Ramos (cell line): ENCODE results near the gene FAM3B.
"Not testable (repeated sequence)": the region's sequence is repeated elsewhere in the genome, so short reads cannot be mapped to it uniquely, and the experiment has no call there.

Source experiments
- in situ Hi-C: fragments of 300-500 bp; cut with MboI; formaldehyde crosslinking; loops from one replicate; pipeline ENCODE4 v1.14.3; 2022; ENCODE audit warnings: low sequenced_read_pairs; ENCODE audit not compliant: unreplicated experiment

The FAM3B gene

GRCh38 chr21:41348434-41348833 lies 31.8 kb downstream of the FAM3B start:
- in situ Hi-C loops = no loop called here

- in situ Hi-C loops = no loop called here
Measured at GRCh38 chr21:41349126-41349525, 32.5 kb downstream of the FAM3B start.

- in situ Hi-C loops = no loop called here
Measured at GRCh38 chr21:41349619-41350390, 33.2 kb downstream of the FAM3B start.

- in situ Hi-C loops = no loop called here
Measured at GRCh38 chr21:41350436-41351155, 34.0 kb downstream of the FAM3B start.

- in situ Hi-C loops = no loop called here
Measured at GRCh38 chr21:41357546-41357945, 40.9 kb downstream of the FAM3B start.

- in situ Hi-C loops = no loop called here
Measured at GRCh38 chr21:41358193-41359166, 41.9 kb downstream of the FAM3B start.

- in situ Hi-C loops = no loop called here
Measured at GRCh38 chr21:41359286-41359685, 42.7 kb downstream of the FAM3B start.

- in situ Hi-C loops = not testable (repeated sequence)
Measured at GRCh38 chr21:41359754-41360071, 43.1 kb downstream of the FAM3B start.

GRCh38 chr21:41360072-41360821 lies 43.6 kb downstream of the FAM3B start:
- in situ Hi-C loops = no loop called here

- in situ Hi-C loops = no loop called here
Measured at GRCh38 chr21:41361053-41361785, 44.6 kb downstream of the FAM3B start.

GRCh38 chr21:41361786-41362604 lies 45.4 kb downstream of the FAM3B start, which contains the start of gene MX2:
MX2 (plus strand) TSS chr21:41362027; CDS start chr21:41376907, 14,880 bp downstream.
- in situ Hi-C loops = no loop called here

- in situ Hi-C loops = no loop called here
Measured at GRCh38 chr21:41362605-41363369, 46.2 kb downstream of the FAM3B start.

GRCh38 chr21:41363370-41364270 lies 47.0 kb downstream of the FAM3B start:
- in situ Hi-C loops = no loop called here

- in situ Hi-C loops = no loop called here
Measured at GRCh38 chr21:41364308-41364707, 47.7 kb downstream of the FAM3B start.

- in situ Hi-C loops = no loop called here
Measured at GRCh38 chr21:41365377-41366107, 48.9 kb downstream of the FAM3B start.

GRCh38 chr21:41366522-41367151 lies 50.0 kb downstream of the FAM3B start:
- in situ Hi-C loops = no loop called here
